CD4-positive, alpha-beta T cell treated with Interferon alpha-2 for 1 hour (primary cell): ENCODE measurements around the gene AGBL4.
"Not testable (repeated sequence)": the region's sequence is repeated elsewhere in the genome, so short reads cannot be mapped to it uniquely, and the experiment has no call there.

Source experiments
- DNase-seq, 2 donors: peaks; one replicate each; pipeline ENCODE4 v3.0.0-alpha.2; 2020 to 2022

The AGBL4 gene

DNA sequence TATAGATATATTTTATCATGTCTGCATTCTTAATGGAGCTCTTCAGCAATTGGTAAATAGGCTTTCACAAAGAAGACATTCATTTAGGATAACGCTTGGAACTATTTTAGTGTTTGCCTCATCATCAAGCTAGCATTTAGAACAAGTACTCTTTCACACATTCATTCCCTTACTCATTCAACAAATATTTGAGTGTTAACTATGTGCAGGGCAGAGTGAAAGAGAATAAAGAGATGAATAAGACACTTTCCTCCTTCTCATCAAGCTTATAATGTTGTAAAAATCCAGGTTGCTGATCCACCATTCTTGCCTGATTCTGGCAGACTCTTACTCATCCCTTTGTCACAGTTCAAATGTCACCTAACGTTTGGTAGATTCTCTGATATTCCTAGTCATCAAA, 860.7 kb downstream of the AGBL4 start:
- DNase-seq, result no peak

DNA sequence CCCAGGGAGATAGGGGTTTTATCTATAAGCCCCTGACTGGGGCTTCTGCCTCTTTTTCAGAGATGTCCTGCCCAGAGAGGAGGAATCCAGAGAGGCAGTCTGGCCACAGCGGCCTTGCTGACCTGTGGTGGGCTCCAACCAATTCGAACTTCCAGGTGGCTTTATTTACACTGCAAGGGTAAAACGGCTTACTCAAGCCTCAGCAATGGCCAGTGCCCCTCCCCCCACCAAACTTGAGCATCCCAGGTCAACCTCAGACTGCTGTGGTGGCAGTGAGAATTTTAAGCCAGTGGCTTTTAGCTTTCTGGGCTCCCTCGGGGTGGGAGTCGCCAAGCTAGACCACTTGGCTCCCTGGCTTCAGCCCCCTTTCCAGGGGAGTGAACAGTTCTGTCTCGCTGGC, 863.1 kb downstream of the AGBL4 start:
- no peak for DNase-seq

DNA sequence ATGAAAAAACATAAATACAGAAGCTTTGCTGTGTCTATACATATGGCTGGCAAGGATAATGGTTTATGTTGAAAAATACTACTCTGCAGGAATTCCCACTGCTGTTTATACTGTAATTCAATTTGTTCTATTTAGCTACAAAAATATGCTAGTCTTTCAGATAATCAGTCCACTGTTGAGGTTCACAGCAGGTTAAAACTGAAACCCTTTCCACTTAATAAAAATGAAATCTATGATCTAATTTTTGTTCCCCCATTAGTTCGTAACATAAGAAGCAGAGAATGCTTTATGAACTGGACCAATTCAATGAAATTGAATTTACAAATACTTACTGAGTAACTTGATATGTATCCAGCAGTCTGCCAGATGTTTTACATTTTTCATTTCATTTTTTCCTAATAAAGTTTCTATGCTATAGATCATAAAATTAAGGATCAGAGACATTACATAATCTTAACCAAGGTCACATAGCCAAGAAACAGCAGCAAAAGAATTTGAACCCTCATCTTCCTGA, 887.0 kb downstream of the AGBL4 start:
- no peak for DNase-seq

DNA sequence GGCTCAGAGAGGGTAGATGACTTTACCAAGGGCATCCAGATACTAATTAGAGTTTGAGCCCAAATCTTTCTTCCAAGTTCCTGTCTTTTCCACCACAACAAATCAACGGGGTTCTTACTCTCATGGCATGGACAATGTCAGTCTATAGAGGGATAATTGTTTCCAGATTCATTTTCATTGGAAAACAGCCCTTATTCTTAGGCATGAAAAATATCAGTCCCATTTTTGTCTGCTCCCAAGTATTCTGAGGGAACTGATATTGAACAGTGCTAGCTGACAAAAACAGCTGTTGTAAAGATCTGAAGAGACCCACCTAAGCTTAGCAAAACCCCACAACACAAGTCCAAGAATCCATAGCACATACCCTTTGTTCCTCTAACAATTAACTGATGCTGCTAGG, 898.0 kb downstream of the AGBL4 start:
- DNase-seq, result no peak

DNA sequence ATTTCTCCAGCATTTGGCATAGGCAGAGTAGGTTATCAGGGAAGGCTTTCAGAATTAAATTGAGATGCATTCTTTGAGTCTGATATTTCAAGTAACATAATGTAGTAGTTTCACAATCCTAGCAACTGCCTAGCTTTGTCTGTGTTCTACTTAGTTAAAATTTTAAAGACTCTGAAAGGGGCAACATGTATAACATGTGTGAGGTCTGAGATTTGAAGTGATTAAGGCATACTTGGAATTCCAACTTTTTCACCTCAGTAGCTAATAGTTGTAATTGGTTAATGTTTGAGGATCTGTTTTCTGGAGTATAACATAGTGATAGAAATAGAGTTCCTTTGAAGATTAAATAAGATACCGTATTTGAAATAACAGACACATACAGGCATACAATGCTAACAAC, 911.8 kb downstream of the AGBL4 start:
- no peak for DNase-seq

DNA sequence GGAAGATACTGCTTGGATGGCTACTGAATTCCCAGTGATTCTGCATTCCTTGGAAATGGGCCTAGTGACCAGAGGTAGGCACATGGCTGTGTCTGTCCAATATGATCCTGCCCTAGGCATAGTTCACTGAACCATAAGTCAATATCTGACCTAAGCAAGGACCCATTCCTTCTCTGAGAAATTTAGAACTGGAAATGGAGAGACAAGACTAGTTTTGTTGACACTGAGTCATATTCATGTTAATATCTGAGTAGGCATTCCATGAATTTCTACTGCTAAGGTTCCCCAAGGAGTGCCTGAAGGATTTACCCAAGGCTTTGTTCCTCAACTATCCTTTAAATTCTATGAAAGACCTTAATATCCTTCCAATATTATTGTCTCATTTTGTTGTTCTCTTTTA, 917.3 kb downstream of the AGBL4 start:
- no peak for DNase-seq

DNA sequence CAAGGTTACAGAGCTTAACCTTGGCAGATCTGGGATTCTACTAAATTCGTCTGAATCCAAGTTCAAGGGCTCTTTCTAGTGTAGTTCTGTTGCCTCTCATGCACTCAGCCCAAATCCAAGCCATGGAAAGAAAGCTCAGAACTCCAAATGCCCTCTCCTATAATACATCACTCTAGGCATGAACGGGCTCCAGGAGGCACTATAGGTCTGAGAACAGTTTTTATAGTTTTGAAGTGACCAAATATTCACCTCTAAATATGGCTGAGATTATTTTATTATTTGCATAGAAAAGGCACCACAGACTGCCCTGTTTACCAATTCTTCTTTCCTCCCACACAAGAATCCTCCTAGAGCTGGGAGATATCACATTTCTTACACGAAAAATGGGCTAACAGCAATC, 919.2 kb downstream of the AGBL4 start:
- no peak for DNase-seq

DNA sequence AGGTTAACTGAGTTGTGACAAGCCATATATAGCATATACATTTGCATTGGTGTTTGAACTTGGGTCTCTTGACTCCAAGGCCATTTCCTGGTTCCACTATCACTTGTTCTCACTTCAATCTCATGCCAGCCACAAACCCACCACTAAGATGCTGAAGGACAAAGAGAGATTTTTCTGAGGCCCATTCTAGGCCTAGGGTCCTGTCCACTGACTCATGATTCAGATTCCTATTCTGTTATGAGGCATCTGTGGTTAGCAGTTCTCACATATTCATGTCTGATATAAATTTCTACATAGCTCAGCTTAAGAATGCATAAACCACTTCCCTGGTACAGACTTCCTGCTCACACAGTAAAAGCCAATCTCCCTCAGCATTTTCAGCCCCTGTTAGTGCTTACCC, 921.0 kb downstream of the AGBL4 start:
- DNase-seq, result peak in 1 of 2 donors; percentile 1

DNA sequence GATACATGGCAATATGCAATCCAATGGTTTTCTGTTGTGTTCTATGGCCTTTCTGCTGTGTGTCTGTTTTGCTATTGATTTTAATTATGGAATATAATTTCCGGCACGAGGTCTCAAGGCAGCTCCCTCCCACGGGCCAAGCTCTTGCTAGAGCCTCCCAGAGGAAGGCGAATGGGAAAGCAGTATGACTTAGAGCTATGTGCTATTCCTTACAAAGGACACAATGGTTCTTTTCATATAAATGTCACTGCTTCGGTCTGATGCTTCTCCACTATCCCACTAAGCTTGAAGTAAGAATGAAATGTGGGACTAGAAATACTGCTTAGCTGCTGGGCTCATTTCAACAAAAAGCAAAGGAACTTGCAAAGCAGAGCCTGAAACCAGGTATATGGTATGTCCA, 924.9 kb downstream of the AGBL4 start:
- DNase-seq, result no peak

DNA sequence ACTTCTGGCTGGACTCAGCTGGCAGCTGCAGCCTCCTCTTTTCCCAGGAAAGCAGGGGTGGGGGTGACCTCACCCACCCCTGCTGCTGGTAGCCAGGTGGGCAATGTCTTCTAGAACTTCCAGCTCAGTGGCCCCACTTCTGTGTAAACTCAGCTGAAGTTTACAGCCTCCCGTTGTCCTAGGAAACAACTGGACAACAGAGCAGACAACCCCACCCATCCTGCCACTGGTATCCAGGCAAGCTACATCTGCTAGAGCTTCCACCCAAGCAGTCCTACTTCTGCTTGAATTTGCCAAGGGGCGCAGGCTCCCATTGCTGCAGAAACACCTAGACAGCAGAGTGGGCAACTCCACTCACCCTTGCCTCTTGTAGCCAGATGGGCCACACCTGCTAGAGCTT, 937.4 kb downstream of the AGBL4 start:
- DNase-seq, result no peak

DNA sequence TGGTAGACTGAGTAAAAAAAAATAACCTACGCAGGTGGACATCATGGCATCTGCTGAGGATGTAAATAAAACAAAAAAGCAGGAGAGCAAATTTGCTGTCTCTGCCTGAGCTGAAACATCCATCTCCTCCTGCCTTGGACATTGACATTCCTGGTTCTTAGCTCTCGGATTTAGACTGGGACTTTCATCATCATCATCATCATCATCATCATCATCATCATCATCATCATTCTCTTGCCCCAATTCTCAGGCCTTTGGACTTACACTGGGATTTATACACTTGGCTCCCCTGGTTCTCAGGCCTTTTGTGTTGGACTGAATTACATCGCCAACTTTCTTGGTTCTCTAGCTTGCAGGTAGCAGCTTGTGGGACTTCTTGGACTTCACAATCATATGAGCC, 938.7 kb downstream of the AGBL4 start:
- no peak for DNase-seq

DNA sequence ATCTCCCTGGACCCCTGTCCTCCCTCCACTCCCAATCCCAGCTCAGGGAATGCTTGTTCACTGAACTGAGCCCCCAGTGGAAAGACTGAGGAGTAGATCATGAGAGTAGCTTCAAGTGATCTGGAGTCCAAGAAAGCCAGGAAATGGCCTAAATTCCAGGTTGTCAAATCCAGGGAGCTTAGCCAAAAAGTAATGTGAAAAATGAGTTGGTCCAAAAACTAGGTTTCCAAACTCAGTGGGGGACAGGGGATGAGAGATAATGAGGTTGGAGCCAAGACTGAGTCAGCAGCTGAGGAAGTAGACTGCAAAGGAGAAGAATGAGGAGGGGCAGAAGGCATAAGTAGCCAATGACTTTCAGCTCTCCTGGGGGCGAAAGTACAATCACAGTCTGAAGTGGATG, 963.0 kb downstream of the AGBL4 start:
- no peak for DNase-seq

DNA sequence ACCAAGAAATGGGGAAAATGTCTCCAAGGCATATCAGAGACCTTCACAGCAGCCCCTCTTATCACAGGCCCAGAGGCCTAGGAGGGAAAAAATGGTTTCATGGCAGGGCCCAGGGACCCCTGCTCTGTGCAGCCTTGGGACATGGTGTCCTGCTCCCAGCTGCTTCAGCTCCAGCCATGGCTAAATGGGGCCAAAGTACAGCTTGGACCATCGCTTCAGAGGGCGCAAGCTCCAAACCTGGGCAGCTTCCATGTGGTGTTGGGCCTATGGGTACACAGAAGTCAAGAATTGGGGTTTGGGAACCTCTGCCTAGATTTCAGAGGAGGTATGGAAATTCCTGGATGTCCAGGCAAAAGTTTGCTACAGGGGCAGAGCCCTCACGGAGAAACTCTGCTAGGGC, 964.7 kb downstream of the AGBL4 start:
- DNase-seq, result no peak

DNA sequence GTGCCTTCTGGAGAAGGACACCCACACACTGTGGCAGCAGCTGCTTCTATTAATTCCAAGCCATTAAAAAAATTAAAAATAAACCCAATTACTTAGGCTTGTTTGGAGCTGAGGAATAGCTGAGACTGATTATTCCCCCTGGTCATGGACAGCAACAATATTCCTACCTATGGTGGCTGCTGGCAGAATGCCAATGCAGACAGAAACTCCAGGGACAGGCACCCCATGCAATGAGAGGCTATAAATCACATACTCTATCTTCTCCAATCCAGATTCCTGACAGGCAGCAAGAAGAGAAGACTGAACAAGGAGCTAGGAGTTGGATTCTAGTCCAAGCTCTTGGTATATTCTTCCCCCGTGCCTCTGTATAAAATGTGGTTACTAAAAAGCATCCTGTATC, 971.7 kb downstream of the AGBL4 start:
- no peak for DNase-seq

DNA sequence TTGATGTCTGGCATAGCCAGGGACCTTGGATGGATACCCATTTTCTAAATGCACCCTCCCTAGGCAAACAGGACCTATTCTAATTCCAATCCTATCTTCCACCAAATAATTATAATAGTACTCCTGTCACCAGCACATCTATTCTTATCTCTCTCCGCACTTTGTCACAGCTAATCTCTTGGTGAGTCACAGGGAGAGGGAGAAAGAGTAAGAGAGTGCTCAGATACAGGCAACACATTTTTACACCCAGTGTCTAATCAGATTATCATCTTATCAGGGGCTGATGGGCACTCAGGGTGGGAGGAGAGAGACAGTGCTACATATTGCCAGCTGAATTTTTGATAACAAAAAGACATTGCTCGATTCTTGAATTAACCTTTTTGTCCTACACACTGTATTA, 972.1 kb downstream of the AGBL4 start:
- DNase-seq, result no peak

DNA sequence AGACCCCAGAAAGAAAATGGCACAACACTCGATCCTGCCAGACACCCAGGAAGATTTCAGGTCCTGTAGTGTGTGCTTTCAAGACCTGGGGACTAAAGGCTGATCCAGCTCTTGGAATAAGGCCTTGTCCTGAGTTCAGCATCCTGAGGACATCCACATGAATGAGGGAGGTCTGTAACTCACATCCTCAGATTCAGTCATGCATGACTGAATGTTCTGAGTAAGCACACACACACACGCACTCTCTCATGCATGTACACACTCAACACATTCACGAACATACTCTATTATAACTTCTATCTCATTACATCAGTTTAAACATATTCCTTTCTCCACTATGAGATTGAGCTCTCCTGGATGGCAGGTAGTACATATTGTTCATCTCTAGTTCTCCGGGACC, 973.7 kb downstream of the AGBL4 start:
- DNase-seq, result no peak

DNA sequence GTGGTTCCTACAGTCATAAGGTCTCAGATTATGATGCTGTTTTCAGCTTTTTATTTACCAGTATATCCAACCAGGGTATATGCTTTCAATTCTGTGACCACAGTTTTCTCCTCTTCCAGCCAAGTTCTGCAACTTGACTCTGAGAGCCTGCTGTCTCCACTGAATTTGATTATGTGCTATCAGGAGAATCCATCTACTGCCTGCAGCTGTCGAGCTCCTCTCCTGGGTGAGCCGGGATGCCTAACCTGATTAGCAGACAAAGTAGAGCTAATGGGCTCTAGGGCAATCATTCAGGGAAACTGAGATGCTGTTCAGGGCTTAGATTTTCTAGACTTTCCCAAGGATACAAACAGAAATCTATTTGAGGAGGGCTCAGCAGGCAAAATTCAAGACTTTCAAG, 975.6 kb downstream of the AGBL4 start:
- DNase-seq, result no peak

DNA sequence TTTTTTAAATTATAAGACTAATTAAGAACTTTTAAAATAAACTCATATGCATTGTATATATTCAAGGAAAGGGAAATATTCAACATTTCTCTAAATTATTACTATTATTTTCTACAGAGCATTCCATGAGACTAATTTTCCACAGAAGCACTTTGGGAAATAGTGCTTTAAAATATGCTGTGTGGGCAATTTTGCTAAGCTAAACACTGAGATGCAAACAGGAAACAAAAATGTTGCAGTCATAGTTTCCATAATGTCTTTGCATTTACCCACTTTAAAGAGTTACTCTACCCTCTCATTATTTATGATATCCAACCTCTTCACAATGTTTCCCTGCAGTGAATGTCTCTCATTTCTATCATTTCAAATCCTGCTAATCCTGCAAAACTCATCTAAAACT, 977.4 kb downstream of the AGBL4 start:
- DNase-seq, result no peak

DNA sequence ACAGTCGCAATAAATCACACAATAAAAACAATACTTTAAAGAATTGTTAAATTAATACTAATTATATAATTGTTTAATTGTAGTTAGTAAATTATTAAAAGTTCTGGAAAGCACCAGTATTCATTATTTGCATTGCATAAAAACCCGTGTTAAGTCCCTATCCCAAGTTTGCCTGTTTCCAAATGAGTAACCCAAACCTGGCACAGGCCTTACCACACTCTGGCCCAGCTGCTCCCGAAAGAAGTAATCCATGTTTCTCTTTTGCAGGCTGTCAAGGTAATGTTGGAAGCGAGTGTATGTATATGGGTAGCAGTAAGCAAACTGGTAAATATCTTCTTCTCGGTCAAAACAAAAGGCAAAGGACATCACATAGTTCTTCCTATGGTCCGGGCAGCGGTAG, 978.4 kb downstream of the AGBL4 start:
- no peak for DNase-seq

DNA sequence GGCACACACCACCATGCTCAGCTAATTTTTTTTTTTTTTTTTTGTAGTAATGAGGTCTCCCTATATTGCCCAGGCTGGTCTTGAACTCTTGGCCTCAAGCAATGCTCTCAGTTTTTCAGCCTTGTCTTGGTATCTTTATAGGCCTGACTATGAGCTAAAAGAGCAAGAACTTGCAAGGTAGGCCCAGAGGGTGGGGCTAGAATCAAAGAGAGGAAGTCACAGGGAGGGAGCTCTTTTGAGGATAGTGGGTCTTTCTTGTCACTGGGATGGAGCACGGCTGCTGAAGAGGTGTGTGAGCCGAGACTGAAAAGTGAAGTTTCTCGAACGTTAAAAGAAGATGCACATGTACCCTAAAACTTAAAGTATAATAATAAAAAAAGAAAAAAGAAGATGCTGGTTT, 987.1 kb downstream of the AGBL4 start:
- no peak for DNase-seq

DNA sequence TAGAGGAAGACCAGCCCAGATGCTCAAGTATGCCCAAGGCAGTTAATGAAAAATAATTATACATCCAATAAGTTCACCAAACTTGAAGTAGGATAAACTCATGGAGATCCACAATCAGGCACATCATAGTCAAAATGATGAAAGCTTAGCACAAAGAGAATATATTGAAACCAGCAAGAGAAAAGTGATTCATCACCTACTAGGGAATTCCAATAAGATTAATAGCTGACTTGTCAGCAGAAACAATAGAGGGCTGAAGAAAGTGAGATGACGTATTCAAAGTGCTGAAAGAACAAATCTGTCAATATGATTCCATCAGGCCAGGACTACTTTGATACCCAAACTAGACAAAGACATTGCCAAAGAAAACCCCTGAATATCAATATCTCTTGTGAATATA, 995.4 kb downstream of the AGBL4 start:
- no peak for DNase-seq

DNA sequence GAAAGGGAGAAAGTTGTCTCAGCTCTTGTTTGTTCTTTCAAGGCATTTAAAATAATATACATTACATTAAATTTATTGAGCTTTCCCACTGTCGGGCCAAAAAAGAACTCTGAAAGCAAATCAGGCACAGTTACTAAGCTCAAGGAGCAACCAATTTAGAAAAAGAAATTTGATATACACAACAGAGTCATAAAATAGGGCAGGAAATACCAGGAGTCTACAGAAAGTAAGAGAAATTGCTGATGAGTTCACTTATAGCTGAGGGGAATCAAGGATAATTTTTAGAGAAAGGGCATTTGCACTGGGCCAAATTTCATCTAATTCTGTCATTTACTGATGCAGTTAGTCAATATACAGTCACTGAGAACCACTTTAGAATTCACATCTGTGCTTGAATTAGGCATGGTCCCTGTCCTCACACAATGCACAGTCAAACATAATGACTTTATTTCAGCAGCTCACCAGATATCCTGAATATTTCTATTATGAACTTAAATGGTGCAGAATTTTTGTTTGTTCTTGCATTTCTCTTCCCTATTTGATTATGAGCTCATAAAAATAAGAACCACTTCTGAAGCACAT, 997.4 kb downstream of the AGBL4 start:
- no peak for DNase-seq

DNA sequence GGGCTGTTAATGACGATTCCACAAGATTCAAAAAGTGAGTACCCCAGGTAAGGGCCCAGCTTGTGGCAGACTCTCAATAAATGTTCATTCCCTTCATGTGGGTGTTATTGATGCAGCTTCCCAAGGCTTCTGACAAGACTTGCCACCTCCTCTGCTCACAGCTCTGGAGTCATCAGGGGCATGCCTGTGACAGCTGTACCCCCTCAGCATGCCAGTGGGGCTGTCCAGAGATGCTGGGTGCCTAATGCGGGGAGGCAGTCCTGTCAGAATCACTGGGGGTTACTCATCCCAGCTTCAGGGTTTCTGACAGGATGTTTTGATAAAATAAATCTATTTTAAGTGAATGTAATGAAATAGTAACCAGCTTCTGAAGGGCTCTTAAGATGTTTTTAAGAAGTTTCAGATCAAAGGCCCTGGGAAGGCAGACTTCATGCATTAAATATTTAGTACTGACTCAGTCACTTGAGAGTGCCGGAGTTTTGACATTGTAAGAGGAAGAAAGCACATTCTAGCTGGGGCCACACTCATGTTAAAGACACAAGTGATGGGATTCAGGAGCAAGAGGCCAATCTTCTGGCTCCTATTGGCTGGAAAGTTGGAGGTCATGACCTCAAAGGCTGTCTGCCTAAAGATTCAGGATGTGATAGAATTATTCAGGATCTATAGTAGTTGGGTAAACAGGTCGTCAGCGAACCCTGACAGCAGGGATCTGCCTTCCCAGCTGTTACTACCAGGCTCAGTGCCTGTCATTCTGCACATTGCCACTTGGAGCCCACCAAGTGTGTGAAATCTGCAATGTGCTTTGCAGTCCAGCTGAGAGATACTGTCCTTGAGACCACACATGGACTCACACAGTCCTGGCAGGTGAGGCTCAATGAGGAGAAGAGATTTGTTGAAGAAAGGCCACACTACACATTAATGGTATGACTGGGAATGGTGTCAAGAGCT, 1007.5 kb downstream of the AGBL4 start:
- DNase-seq, result no peak

DNA sequence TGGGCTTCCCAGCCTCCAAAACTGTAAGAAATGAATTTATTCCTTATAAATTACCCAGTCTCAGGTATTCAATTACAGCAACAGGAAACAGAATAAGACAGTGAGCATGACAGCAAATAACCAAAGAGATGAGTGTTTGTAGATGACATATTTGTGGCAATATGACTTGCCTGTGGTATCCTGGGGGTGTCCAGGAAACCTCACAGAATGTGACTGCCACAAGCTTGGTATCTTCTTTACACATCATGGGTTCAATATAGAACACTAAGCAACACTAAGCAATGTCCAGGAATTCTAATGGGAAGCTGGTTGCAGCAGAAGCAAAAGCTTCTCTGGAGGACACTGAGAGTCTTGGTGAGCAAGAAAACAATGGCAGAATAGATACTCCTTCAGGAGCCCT, 1010.7 kb downstream of the AGBL4 start:
- DNase-seq, result no peak

DNA sequence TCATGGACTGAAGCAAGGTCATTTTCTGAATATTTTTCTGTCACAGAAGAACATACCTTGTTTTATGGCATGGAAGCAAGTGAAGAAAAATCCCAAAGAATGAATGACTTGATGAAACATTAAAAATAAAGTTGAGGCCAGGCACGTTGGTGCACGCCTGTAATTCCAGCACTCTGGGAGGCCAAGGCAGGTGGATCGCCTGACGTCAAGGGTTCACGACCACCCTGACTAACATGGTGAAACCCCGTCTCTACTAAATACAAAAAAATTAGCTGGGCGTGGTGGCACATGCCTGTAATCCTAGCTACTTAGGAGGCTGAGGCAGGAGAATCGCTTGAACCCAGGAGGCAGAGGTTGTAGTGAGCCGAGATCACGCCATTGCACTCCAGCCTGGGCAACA, 1020.8 kb downstream of the AGBL4 start:
- not testable (repeated sequence) for DNase-seq
